ENCODE measurements around the gene OBP2B. TPM values are rescaled to one million over a fixed set of nuclear protein-coding genes. Genes with fewer than 3 reads are reported as not detected.
"Not testable (repeated sequence)": the region's sequence is repeated elsewhere in the genome, so short reads cannot be mapped to it uniquely, and the experiment has no call there.

Gene OBP2B
- polyA plus RNA-seq, 1 experiment, result not detected

- Histone ChIP-seq H3K27me3 (ENCODE audit: control insufficient read depth, insufficient read depth, low read length) (peaks cover 35% of the 10 kb centered on the region), H3K9me3 (ENCODE audit: control insufficient read depth, insufficient read depth, low read length) (no peaks in the 10 kb centered on the region), H3K4me3 (ENCODE audit: low read depth, low read length) (no peak overlapping the region), H3K27ac (ENCODE audit: low read depth, low read length) (no peak overlapping the region)
- DNase-seq (ENCODE audit: low read depth, low spot score), result no peak
- POLR2A ChIA-PET, result no interaction called here
- TF ChIP-seq CTCF (IDR thresholded peaks at IDR 0.05; ENCODE audit: low read depth, low read length), result no peak
- CTCF ChIA-PET, result interaction anchor here (0.8 to 2.3 kb wide), 15 partner anchors 9 to 306 kb away, joined by 3 to 11 read pairs (median 4); no protein-coding TSS in a partner anchor
Observed at GRCh38 chr9:133180953-133181352, 28.1 kb downstream of the OBP2B start.

DNA sequence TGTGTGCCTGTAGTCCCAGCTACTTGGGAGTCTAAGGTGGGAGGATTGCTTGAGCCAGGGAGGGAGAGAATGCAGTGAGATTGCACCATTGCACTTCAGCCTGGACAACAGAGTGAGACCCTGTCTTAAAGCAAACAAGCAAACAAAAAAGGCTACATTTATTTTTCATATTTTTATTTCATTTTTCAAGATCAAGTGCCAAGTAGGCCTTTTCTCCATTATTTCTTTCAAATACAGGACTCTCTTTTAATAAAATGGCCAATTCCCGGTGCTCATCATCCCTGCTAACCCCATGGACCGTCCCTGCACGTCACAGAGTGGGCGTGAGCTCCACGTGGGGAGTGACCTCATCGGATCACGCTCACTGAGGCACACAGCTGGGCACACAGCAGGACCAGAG is 36.0 kb downstream of the OBP2B start:
- no peak for TF ChIP-seq CTCF (IDR thresholded peaks at IDR 0.05; ENCODE audit: low read depth, low read length)
- H3K9me3 ChIP-seq (ENCODE audit: control insufficient read depth, insufficient read depth, low read length), result no peaks in the 10 kb centered on the region; the same call in 1 of the 2 replicates
- no peak overlapping the region for H3K4me3 ChIP-seq (ENCODE audit: low read depth, low read length)
- peaks cover 38% of the 10 kb centered on the region for H3K27me3 ChIP-seq (ENCODE audit: control insufficient read depth, insufficient read depth, low read length)
- CTCF ChIA-PET, result interaction anchor here (4.2 kb wide), 1 partner anchor 13 kb away, joined by 25 read pairs; no protein-coding TSS in a partner anchor
- H3K27ac ChIP-seq (ENCODE audit: low read depth, low read length), result no peak overlapping the region
- POLR2A ChIA-PET, result no interaction called here
- no peak for DNase-seq (ENCODE audit: low read depth, low spot score)

GRCh38 chr9:133171161-133171961 is 37.7 kb downstream of the OBP2B start:
- ChIA-PET POLR2A (no interaction called here), CTCF (no interaction called here)
- H3K27ac ChIP-seq (ENCODE audit: low read depth, low read length), result no peak overlapping the region
- no peak for DNase-seq (ENCODE audit: low read depth, low spot score)
- H3K27me3 ChIP-seq (ENCODE audit: control insufficient read depth, insufficient read depth, low read length), result peaks cover 30% of the 10 kb centered on the region
- no peak for TF ChIP-seq CTCF (IDR thresholded peaks at IDR 0.05; ENCODE audit: low read depth, low read length)
- H3K4me3 ChIP-seq (ENCODE audit: low read depth, low read length), result no peak overlapping the region
- no peaks in the 10 kb centered on the region; the same call in 1 of the 2 replicates for H3K9me3 ChIP-seq (ENCODE audit: control insufficient read depth, insufficient read depth, low read length)

DNA sequence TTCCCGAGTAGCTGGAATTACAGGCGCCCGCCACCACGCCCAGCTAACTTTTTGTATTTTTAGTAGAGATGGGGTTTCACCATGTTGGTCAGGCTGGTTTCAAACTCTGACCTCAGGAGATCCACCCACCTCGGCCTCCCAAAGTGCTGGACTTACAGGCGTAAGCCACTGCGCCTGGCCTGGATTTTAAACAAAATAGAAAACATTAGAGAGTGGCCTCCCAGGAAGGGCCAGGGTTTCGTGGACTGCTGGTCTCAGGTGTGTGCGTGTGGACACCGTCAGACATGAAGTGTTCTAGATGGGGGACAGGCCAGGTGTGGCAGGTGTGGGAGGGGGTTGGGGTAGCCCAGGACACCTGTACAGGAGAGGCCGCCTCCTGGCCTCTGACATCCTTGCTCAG is 38.3 kb downstream of the OBP2B start:
- CTCF ChIA-PET, result interaction anchor here (0.8 kb wide), 1 partner anchor 17 kb away, joined by 3 read pairs; no protein-coding TSS in a partner anchor

GRCh38 chr9:133169687-133170086 is 39.4 kb downstream of the OBP2B start:
- H3K27me3 ChIP-seq (ENCODE audit: control insufficient read depth, insufficient read depth, low read length), result peaks cover 22% of the 10 kb centered on the region
- POLR2A ChIA-PET, result interaction anchor here (0.7 kb wide), 1 partner anchor 194 kb away, joined by 6 read pairs; no protein-coding TSS in a partner anchor
- DNase-seq (ENCODE audit: low read depth, low spot score); H3K9me3 ChIP-seq (ENCODE audit: control insufficient read depth, insufficient read depth, low read length); CTCF ChIA-PET; H3K27ac ChIP-seq (ENCODE audit: low read depth, low read length); H3K4me3 ChIP-seq (ENCODE audit: low read depth, low read length): not testable (repeated sequence)

More for the DNA sequence above, 38.3 kb downstream of the OBP2B start:
- peaks cover 27% of the 10 kb centered on the region for H3K27me3 ChIP-seq (ENCODE audit: control insufficient read depth, insufficient read depth, low read length)
- no peak for TF ChIP-seq CTCF (IDR thresholded peaks at IDR 0.05; ENCODE audit: low read depth, low read length)
- no peak overlapping the region for H3K27ac ChIP-seq (ENCODE audit: low read depth, low read length)
- DNase-seq (ENCODE audit: low read depth, low spot score), result no peak
- POLR2A ChIA-PET, result no interaction called here
- H3K4me3 ChIP-seq (ENCODE audit: low read depth, low read length), result no peak overlapping the region
- no peaks in the 10 kb centered on the region; the same call in 1 of the 2 replicates for H3K9me3 ChIP-seq (ENCODE audit: control insufficient read depth, insufficient read depth, low read length)
